GM21737 (cell line): ENCODE data around the gene P3R3URF.
A peak's percentile ranks its signal among the peaks of the same experiment; 100 is the strongest.

Experiments used
- ATAC-seq: cut with Tn5 transposase; IDR thresholded peaks from one replicate; pipeline ENCODE4 v1.9.1; 2021; ENCODE audit warnings: mild to moderate bottlenecking, moderate library complexity; ENCODE audit not compliant: unreplicated experiment

Gene P3R3URF

DNA sequence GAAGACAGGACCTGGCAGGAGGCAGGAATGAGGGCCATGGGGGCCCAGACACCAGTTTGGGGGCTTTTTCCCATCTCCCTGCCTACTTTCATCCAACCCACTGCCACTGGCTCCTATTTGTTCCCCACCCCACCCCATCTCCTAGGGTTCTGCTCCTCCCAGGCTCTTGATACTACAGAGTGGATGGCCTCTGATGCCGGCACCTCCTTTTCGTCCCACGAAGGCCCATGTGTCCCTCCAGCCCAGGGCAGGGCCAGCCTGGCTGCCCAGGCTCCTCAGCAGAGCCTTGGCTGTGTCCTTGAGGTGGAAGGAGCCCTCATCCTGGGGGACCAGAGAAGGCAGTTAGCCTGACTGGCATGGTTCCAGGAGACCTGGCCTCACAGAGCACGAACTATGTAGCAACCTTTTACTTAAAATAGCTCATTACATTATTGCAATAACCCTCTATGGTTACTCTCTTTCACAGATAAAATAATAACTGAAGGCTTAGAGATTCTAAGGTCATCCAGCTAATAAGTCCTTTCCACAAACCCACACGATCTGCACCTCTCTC, 18.4 kb upstream of the P3R3URF start:
- ATAC-seq: no peak

DNA sequence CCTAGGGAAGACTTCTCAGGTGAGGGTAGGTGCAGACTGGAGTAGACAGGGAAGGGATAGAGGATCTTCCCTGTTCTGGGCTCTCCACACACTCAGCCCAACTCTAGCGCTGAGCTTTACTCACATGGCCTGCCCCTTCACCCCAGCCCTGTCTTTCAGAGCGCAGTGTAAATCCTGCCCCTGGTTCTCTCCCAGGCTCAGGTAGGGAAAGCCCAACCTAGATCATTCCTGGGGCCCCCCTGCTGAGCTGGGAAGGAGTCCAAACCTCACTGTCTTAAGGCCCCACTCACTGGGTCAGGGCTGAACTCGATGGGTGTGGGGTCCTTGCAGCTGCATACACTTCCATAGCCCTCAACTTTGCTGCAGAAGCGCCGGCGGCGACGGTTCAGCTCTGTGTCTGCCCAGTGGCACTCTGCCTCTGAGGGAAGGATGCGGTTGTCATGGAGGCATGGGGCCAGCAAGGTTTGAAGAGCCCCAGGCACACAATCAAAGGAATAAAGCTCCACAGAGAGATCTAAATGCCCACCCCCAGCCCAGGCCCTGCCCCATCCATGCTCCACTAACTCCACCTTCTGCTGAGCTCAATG, 17.8 kb upstream of the P3R3URF start:
- ATAC-seq: no peak

DNA sequence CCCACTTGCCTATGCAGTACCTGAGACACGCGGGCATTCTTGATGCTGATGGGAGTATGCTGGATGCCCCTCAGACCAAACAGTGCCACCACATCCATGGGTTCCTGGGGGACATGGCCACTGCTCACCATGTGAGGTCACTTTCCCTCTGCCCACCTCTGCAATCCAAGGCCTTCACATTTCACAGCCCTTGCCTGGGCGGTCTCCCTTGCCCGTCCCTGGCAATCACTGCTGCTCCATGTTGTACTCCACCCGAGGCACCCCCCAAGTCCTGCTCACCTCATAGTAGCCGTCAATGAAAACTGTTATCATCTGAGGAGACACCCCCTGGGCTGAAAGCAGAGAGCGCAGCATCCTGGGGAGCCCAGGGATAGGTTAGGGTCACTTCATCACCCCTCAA, 17.0 kb upstream of the P3R3URF start:
- ATAC-seq: no peak

DNA sequence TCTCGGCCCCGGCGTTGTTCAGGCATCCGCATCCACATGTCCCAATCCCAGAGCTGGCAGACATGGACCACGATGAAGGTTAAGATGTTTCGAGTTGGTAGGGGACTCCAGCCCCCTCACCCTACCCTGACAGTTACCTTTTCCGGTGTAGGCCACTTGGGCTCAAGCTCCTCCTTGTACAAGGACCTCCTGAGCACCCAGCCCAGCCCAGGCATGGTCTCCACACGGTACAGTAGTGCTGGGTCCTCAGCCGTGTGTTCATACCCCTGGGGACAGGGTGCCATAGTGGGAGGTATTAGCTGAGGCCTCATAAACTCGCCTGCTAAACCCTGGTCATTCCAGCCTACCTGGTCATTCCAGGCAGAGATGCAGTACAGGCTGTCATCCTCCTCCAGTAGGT, 15.9 kb upstream of the P3R3URF start:
- no peak for ATAC-seq

DNA sequence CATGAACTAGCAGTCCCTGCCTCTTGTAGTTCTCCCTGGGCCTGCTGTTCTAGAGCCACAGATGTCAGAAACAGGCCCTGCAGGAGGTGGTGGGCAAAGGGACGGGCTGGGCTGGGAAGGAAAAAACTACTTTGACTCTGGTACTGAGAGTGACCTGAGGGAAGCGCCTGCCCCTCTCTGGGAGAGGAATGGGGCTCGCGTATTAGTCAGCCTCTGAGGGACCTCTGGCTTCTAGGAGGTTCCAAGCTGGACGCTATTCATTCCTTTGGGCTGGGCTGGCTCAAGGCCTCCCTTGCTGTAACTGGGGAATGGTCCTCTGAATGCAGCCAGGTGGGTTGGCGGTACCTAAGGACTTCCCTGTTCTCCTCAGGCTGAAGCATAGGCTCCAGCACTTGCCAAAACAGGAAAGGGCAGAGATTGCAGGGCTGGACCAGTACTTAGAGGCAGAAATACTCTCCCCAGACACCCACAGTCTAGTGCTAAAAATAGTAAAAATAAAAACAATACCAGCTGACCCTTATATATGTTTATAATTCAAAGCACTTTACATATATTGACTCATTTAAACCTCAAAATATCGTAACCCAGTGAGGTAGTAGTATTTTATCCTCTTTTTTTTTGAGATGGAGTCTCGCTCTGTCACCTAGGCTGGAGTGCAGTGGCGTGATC, 14.9 kb upstream of the P3R3URF start:
- no peak for ATAC-seq

DNA sequence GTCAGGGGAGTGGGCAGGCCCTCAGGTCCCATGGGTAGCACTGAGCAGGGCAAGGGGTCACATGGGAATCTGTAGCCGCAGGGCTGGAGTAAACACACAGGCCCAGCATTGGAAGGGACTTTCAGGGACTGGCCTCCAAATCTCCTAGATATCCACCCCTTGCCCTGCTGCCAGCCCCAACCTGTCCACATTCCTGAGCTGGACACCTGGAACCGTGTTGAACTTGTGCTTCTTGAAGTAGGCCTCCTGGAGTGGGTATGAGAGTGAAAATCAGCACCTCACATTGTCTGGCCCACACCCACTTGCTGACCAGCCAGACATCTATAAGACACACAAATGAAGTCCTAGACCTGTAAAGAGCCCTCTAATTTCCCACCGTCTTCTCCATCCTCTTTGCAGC, 14.3 kb upstream of the P3R3URF start:
- ATAC-seq: no peak

DNA sequence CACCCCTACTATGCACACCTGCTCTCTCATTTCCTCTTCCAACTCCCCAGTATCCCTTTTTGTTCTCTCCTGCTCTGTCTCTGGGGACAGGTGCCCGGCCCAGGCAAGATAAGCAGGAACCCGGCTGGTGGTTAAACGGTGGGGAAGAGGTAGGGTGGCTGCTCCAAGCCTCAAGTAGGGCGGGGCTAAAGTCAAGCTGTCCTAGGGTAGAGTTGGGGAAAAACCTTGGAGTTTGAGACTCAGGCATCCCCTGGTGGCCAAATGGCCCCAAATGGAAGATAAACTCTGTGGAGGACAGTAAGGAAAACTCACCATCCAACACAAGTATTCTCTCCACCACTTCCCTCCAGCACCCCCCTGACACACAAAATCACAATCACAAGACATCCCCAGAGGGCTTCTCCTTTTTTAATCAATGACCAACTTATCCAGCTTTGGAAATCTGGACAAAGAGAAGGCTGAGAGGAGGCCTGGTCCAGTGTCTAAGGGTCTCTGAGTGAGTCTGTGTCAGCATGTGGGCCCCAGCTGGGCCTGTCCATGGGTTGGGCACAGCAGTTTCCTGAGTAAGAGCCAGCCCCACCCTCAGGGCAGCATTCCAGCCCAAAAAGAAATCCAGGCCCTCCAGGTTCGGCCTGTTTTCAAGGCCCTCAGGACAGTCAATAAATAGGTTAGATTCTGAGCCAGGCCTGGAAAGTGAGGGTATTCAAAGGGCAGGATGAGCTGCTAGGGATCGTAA, 12.2 kb upstream of the P3R3URF start:
- ATAC-seq: no peak

DNA sequence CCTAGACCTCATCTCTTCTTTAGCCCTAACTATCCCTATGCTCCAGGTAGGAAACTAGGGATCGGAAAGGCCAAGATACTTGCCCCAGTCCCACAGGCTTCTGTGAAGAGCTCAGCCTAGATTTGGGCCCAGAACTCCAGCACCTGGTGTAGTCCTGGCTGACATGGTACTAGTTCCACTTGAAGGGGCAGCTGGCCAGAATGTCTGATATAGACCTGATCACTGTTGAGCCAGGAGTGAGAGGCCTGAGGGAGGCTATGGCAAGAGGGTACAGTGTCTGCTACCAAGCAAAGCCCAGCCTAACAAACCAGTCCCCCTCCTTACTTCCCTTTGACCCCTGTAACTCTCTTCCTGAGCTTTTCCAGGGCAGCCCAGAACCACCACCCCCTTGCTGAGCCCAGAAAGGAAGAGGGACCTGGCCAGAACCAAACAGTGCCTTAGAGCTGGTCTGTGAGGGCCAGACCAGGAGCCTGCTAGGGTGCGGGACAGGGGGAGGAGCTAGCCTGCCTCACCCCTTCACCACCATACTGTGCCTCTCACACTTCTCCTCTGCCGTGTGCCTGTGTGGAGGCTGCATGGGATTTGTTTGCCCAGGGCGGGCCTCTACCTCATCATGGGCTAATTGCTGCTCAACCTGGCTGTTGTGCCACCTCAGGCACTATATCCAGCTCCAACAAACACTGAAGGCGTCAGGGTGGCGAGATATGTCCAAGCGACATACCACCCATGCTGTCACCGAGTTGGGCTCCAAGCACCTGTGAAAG, 11.0 kb upstream of the P3R3URF start:
- no peak for ATAC-seq

DNA sequence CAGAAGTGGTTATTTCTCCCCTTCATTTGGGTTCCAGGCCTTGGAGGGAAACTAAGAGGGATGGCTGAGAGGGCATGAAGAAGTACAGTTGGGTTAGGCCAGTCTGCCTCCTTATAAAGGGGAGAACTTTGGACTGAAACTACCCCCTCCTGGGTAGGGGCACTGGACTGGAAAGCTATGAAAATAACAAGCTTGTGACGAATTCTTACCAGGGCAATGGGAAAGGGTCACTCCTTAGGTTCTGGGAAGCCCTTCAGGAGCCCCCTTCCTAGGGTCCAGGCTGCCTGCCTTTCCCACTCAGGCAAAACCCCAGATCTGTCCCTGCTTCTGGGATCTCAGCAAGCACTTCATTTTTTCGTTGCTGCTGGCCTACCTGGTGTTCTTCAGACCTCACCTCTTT, 9.8 kb upstream of the P3R3URF start:
- ATAC-seq: no peak

DNA sequence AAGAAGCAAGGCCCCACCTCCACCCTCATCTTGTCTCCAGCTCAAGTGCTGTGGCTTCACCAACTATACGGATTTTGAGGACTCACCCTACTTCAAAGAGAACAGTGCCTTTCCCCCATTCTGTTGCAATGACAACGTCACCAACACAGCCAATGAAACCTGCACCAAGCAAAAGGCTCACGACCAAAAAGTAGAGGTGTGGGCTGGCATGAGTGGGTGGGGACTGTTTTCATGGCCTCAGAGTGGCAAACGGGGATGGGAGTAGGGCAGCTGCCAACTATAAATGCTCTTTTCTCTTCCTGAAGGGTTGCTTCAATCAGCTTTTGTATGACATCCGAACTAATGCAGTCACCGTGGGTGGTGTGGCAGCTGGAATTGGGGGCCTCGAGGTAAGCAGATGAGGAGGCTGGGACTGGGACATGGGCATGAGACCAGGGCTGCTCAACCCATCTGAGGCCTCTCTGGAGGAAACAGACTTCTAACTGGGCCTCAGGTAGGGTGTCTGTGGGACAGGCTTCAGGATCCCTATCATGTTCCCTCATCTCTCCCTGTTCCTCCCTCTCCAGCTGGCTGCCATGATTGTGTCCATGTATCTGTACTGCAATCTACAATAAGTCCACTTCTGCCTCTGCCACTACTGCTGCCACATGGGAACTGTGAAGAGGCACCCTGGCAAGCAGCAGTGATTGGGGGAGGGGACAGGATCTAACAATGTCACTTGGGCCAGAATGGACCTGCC, 8.8 kb upstream of the P3R3URF start:
- no peak for ATAC-seq

DNA sequence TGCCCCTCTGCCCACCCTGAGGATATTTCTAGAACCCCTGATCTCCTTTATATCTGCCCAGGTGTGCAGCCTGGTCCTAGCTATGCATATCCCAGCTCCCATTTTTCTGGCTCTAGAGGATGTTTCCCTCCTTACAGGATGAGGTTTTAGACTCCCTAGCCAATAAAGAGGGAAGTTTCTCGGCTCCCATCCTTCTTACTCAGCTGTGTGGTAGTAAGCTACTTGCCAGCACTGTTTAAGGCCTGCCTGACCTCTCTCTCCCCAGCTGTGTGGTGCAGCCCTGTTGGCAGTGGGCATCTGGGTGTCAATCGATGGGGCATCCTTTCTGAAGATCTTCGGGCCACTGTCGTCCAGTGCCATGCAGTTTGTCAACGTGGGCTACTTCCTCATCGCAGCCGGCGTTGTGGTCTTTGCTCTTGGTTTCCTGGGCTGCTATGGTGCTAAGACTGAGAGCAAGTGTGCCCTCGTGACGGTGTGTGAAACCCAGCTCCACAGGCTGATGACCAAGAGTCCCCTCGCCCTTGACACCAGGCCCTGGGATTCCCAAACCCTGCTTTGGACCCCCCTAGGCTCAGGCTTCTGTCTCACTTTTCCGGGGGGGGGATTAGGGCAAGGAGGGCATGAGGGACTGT, 7.8 kb upstream of the P3R3URF start:
- ATAC-seq: no peak

DNA sequence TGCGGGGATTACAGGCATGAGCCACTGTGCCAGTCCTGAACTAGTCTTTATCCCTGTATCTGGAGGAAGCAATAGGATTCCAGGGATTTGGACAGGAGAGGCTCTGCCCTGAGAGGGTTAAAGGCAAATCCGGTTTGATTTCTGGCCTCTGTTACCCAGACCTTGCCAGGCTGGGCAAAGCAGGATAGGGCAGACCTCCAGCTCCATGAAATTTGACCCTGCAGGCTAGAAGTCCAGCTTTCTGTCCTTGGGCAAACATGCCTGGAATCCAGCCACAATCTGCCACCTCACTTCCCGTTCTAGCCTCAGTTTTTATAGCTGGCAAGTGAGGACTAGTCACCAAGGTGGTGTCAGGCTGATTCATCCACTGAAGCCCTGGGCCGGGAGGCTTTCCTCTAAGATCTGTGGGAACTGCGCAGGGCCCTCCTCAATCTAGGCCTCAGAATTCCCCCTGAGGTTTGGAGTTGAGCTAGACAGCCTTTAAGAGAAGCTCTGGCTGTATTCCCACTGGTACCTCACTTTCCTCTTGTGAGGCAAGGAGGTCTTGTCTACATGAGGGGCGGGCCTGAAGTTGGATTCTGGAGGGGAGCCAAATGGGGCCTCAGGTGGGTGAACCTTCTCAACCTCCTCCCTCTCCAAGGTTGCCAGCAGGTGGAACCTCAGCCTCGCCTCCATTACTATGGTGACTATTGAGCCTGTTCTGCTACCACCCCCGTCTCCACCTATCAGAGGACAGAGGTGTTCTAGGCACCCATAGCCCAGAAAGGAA, 7.0 kb upstream of the P3R3URF start:
- ATAC-seq: no peak

DNA sequence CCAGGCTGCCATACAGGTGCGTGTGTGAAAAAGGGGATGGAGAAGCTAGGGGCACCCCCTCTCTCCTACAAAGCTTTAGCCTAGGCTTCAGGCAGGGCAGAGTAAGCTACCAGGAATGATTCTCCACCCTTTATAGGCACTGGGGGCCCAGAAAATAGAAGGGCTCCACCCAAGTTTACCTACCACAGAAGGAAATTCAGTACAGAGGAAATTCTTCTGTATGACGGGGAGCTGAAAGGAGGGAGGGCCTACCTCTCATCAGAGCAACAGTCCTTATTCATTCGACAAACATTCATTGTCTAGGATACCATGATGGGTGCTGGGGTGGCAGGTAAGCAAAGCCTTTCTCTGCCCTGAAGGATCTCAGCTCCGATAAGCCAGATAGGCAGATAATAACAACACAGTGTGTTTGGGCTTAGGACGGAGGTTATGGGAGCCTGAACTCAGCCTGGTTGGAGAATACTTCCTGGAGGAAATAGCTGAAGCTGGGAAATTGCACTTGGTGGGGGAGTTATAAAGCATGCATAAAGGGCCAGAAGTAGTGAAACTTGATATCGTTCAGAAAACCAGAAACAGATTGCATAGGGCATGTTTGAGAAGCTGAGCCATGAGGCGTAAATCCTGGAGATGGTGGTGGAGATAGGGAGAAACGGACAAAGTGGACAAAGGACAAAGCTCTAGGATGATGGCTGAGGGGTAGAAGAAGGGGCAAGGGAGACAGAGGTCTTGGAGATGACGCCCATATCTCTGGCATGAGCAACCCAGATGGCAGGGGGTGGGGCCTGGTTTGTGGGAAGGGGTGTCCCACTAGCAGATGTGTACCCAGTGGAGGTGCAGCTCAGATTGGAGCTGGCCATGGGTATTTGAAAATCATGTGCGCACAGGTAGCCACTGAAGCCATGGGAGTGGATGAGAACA, 5.3 kb upstream of the P3R3URF start:
- no peak for ATAC-seq

DNA sequence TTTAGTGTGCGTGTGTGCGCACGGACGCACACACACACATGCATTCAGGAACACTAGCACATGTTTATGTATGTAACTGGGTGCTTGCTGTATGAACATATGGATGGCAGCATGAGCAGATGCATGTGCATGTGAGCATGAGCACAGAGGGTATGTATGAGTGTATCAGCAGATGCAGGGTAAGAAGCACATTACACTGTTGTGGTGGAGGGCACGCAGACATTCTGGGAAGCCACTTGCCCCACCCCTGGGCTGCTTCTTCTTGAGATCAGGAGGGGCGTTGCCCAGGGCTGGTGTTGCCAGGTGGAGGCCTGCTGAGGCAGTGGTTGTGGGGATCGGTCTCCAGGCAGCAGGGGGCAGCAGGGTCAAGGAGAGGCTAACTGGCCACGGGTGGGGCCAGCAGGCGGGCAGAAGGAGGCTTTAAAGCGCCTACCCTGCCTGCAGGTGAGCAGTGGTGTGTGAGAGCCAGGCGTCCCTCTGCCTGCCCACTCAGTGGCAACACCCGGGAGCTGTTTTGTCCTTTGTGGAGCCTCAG, 3.9 kb upstream of the P3R3URF start:
- ATAC-seq: no peak

DNA sequence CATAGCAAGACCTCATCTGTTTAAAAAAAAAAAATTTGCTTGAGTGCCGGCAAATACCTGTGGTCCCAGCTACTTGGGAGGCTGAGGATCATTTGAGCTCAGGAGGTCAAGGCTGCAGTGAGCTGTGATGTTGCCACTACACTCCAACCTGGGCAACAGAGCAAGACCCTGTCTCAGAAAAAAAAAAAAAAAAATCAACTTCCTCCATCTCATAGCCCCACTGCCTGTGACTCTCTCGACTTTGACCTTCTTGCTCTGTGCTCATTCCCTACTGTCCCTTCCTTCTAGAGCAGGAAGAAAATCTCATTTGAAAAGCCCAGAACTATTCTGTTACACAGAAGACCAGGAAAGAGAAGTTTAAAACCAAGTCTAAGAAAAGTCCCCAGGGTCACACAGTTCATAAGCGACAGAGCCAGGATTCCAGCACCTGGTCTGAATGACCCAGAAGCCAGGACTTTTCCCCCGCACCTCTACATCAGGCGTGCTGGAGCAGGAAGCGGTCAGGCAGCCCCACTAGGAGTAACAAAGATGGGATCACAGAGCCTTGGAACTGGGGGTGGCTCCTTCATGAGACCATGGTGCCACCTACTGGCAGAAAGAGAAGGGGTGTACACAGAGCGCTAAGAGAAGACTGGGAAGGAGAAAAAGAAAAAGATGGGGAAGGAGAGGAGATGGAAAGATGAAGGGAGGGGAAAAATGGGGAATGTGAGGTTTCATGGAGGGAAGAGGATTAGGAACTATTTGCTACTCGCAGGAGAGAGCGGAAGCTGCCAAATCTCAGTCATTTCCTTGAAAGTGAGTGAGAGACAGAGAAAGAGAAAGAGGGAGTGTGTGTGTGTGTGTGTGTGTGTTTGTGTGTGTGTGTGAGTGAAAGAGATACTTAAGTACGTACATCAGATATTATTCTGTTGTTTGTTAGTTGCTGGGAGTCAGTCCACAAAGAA, 3.1 kb upstream of the P3R3URF start:
- ATAC-seq: peak; percentile 63

DNA sequence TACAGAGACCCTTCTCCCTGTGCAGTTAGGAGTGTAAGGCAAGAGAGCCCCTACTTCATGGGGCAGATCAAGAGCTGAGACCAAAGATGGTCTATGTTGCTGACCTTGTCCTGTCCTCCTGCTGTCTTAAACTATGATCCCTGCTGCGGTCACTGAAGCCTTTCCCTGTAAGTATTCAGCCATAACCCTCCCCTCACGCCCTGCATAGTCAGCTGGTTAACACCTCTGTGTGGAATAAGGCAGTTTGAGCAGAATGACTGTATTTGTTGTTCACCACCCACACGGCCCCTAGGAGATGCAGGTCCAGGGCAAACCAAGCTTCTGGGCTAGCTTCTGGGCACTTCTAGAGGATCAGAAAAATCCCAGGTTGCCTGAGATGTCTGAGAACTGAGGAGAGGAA, 1.0 kb downstream of the P3R3URF start:
- ATAC-seq: no peak
